Daoy (cell line): ENCODE results near the gene TMEM109. TPM values are rescaled to one million over a fixed set of nuclear protein-coding genes. Genes with fewer than 3 reads are reported as not detected.

Source experiments
- DNase-seq: peaks from one replicate; pipeline ENCODE4 v3.0.0-alpha.2; 2015; ENCODE audit warnings: low read depth
- total RNA-seq: library from RNA; depleted of rRNA; stranded (reverse); fragments of >200 nt; shearing (Covaris generic); gene quantifications from 2 replicates; pipeline ENCODE4 v1.2.3, GENCODE V29; 2014

Gene TMEM109
- total RNA-seq, 1 experiment from 2014 or later, result 54.5 TPM

- DNase-seq, result no peak
These were observed 28.3 kb downstream of the TMEM109 start for GRCh38 chr11:60942219-60942618.

- DNase-seq, result peak; percentile 42
These were observed 29.1 kb downstream of the TMEM109 start for GRCh38 chr11:60942970-60943565.

- DNase-seq, result no peak
These were observed 30.7 kb downstream of the TMEM109 start for GRCh38 chr11:60944490-60945294.

- DNase-seq, result no peak
These were observed 31.3 kb downstream of the TMEM109 start for GRCh38 chr11:60945295-60945667.

GRCh38 chr11:60946601-60947264, 32.8 kb downstream of the TMEM109 start:
- DNase-seq, result no peak

- DNase-seq, result no peak
These were observed 33.7 kb downstream of the TMEM109 start for GRCh38 chr11:60947700-60948099.

GRCh38 chr11:60948250-60948649, 34.3 kb downstream of the TMEM109 start:
- no peak for DNase-seq

- no peak for DNase-seq
These were observed 36.1 kb downstream of the TMEM109 start for GRCh38 chr11:60950024-60950423.

GRCh38 chr11:60950933-60951605, 37.1 kb downstream of the TMEM109 start:
- no peak for DNase-seq

- no peak for DNase-seq
These were observed 37.6 kb downstream of the TMEM109 start for GRCh38 chr11:60951606-60951903.

GRCh38 chr11:60951904-60952741, 38.2 kb downstream of the TMEM109 start, which contains the start of gene SLC15A3:
Gene SLC15A3 (minus strand): TSS chr11:60952176. CDS start chr11:60951551, 625 bp downstream.
- DNase-seq, result peak; percentile 51

- DNase-seq, result no peak
These were observed 38.8 kb downstream of the TMEM109 start for GRCh38 chr11:60952742-60953170.

- no peak for DNase-seq
These were observed 39.8 kb downstream of the TMEM109 start for GRCh38 chr11:60953781-60954180.

- DNase-seq, result no peak
These were observed 40.5 kb downstream of the TMEM109 start for GRCh38 chr11:60954421-60954820.

- no peak for DNase-seq
These were observed 41.6 kb downstream of the TMEM109 start for GRCh38 chr11:60955571-60955970.

GRCh38 chr11:60957188-60957587, 43.2 kb downstream of the TMEM109 start:
- no peak for DNase-seq

- DNase-seq, result no peak
These were observed 45.5 kb downstream of the TMEM109 start for GRCh38 chr11:60959431-60959830.

GRCh38 chr11:60960405-60960804, 46.4 kb downstream of the TMEM109 start:
- no peak for DNase-seq

GRCh38 chr11:60964801-60965200, 50.8 kb downstream of the TMEM109 start:
- no peak for DNase-seq

GRCh38 chr11:60966890-60967289, 52.9 kb downstream of the TMEM109 start:
- DNase-seq, result no peak

GRCh38 chr11:60968223-60968622, 54.3 kb downstream of the TMEM109 start:
- no peak for DNase-seq
